ENCODE measurements around the gene GTPBP3. TPM values are rescaled to one million over a fixed set of nuclear protein-coding genes. Genes with fewer than 3 reads are reported as not detected.
"Not testable (repeated sequence)": the region's sequence is repeated elsewhere in the genome, so short reads cannot be mapped to it uniquely, and the experiment has no call there.

The GTPBP3 gene
- total RNA-seq, 2 experiments from 2014 or later = 30.9 to 41.3 TPM

- no peak overlapping the region for H3K27ac Mint-ChIP-seq
- H3K9me3 Mint-ChIP-seq = no peaks in the 10 kb centered on the region
- peaks cover 27% of the 10 kb centered on the region for H3K27me3 Mint-ChIP-seq
- POLR2A ChIA-PET = no interaction called here
- peaks cover 20% of the 10 kb centered on the region for H3K4me1 Mint-ChIP-seq
- DNase-seq = no peak
- H3K36me3 Mint-ChIP-seq (ENCODE audit: low read depth) = no peaks in the 10 kb centered on the region
- CTCF ChIA-PET = interaction anchor here (0.7 to 1.1 kb wide), 3 partner anchors 20 to 62 kb away, joined by 3 to 4 read pairs (median 3); no protein-coding TSS in a partner anchor
- H3K4me3 Mint-ChIP-seq = no peak overlapping the region
These were observed 10.0 kb downstream of the GTPBP3 start for GRCh38 chr19:17347361-17347760.

- POLR2A ChIA-PET = no interaction called here
- no peaks in the 10 kb centered on the region for H3K9me3 Mint-ChIP-seq
- no peak overlapping the region for H3K4me3 Mint-ChIP-seq
- no peak overlapping the region for H3K27ac Mint-ChIP-seq
- DNase-seq = no peak
- H3K36me3 Mint-ChIP-seq (ENCODE audit: low read depth) = no peaks in the 10 kb centered on the region
- peaks cover 20% of the 10 kb centered on the region for H3K4me1 Mint-ChIP-seq
- H3K27me3 Mint-ChIP-seq = peaks cover 27% of the 10 kb centered on the region
- CTCF ChIA-PET = interaction anchor here (1.7 kb wide), 1 partner anchor 38 kb away, joined by 3 read pairs; no protein-coding TSS in a partner anchor
These were observed 10.5 kb downstream of the GTPBP3 start for GRCh38 chr19:17347877-17348276.

GRCh38 chr19:17348700-17349099 lies 11.3 kb downstream of the GTPBP3 start:
- H3K27me3 Mint-ChIP-seq = peaks cover 31% of the 10 kb centered on the region
- CTCF ChIA-PET = interaction anchor here (1.7 kb wide), 1 partner anchor 37 kb away, joined by 3 read pairs; no protein-coding TSS in a partner anchor

GRCh38 chr19:17351815-17352435 lies 14.6 kb downstream of the GTPBP3 start:
- no peak for DNase-seq
- Mint-ChIP-seq H3K36me3 (ENCODE audit: low read depth) (no peaks in the 10 kb centered on the region), H3K4me1 (peaks cover 13% of the 10 kb centered on the region), H3K4me3 (no peak overlapping the region), H3K27me3 (peaks cover 32% of the 10 kb centered on the region), H3K9me3 (no peaks in the 10 kb centered on the region), H3K27ac (no peak overlapping the region)
- CTCF ChIA-PET = no interaction called here
- POLR2A ChIA-PET = no interaction called here

More at GRCh38 chr19:17348700-17349099, 11.3 kb downstream of the GTPBP3 start:
- Mint-ChIP-seq H3K27ac (no peak overlapping the region), H3K36me3 (ENCODE audit: low read depth) (no peaks in the 10 kb centered on the region), H3K9me3 (no peaks in the 10 kb centered on the region), H3K4me1 (peaks cover 20% of the 10 kb centered on the region), H3K4me3 (no peak overlapping the region)
- no peak for DNase-seq
- POLR2A ChIA-PET = no interaction called here

- peaks cover 29% of the 10 kb centered on the region for H3K27me3 Mint-ChIP-seq
- no peak overlapping the region for H3K4me3 Mint-ChIP-seq
- peaks cover 9% of the 10 kb centered on the region for H3K4me1 Mint-ChIP-seq
- H3K9me3 Mint-ChIP-seq = no peaks in the 10 kb centered on the region
- no peaks in the 10 kb centered on the region for H3K36me3 Mint-ChIP-seq (ENCODE audit: low read depth)
- H3K27ac Mint-ChIP-seq = no peak overlapping the region
- DNase-seq = no peak
- POLR2A ChIA-PET = no interaction called here
- CTCF ChIA-PET = no interaction called here
These were observed 15.4 kb downstream of the GTPBP3 start for GRCh38 chr19:17352608-17353280.

GRCh38 chr19:17353386-17353785 lies 16.0 kb downstream of the GTPBP3 start:
- ChIA-PET POLR2A (no interaction called here), CTCF (no interaction called here)
- Mint-ChIP-seq H3K27me3 (peaks cover 26% of the 10 kb centered on the region), H3K36me3 (ENCODE audit: low read depth) (no peaks in the 10 kb centered on the region), H3K27ac (no peak overlapping the region), H3K9me3 (no peaks in the 10 kb centered on the region), H3K4me1 (peaks cover 9% of the 10 kb centered on the region), H3K4me3 (no peak overlapping the region)
- no peak for DNase-seq

- POLR2A ChIA-PET = no interaction called here
- no peak overlapping the region for H3K4me3 Mint-ChIP-seq
- H3K4me1 Mint-ChIP-seq = no peaks in the 10 kb centered on the region
- H3K36me3 Mint-ChIP-seq (ENCODE audit: low read depth) = no peaks in the 10 kb centered on the region
- CTCF ChIA-PET = no interaction called here
- no peaks in the 10 kb centered on the region for H3K9me3 Mint-ChIP-seq
- peaks cover 4% of the 10 kb centered on the region for H3K27me3 Mint-ChIP-seq
- DNase-seq = no peak
- H3K27ac Mint-ChIP-seq = no peak overlapping the region
These were observed 19.8 kb downstream of the GTPBP3 start for GRCh38 chr19:17357078-17357666.

GRCh38 chr19:17357724-17358123 lies 20.4 kb downstream of the GTPBP3 start:
- POLR2A ChIA-PET = no interaction called here
- Mint-ChIP-seq H3K9me3 (no peaks in the 10 kb centered on the region), H3K36me3 (ENCODE audit: low read depth) (no peaks in the 10 kb centered on the region), H3K27me3 (peaks cover 7% of the 10 kb centered on the region), H3K27ac (no peak overlapping the region), H3K4me1 (no peaks in the 10 kb centered on the region), H3K4me3 (no peak overlapping the region)
- CTCF ChIA-PET = interaction anchor here (0.6 kb wide), 1 partner anchor 895 kb away, joined by 4 read pairs; no protein-coding TSS in a partner anchor
- no peak for DNase-seq

GRCh38 chr19:17358395-17358794 lies 21.0 kb downstream of the GTPBP3 start:
- Mint-ChIP-seq H3K36me3 (ENCODE audit: low read depth) (no peaks in the 10 kb centered on the region), H3K27me3 (peaks cover 5% of the 10 kb centered on the region), H3K4me1 (no peaks in the 10 kb centered on the region), H3K4me3 (no peak overlapping the region), H3K27ac (no peak overlapping the region), H3K9me3 (no peaks in the 10 kb centered on the region)
- ChIA-PET POLR2A (no interaction called here), CTCF (no interaction called here)
- DNase-seq = no peak

GRCh38 chr19:17359905-17360800 lies 22.8 kb downstream of the GTPBP3 start:
- Mint-ChIP-seq H3K9me3 (no peaks in the 10 kb centered on the region), H3K4me3 (no peak overlapping the region)

GRCh38 chr19:17363852-17364605 lies 26.7 kb downstream of the GTPBP3 start:
- H3K27me3 Mint-ChIP-seq; H3K4me1 Mint-ChIP-seq; CTCF ChIA-PET; H3K4me3 Mint-ChIP-seq; H3K36me3 Mint-ChIP-seq (ENCODE audit: low read depth); H3K27ac Mint-ChIP-seq; POLR2A ChIA-PET; DNase-seq; H3K9me3 Mint-ChIP-seq: not testable (repeated sequence)

More at GRCh38 chr19:17359905-17360800, 22.8 kb downstream of the GTPBP3 start:
- ChIA-PET CTCF (no interaction called here), POLR2A (no interaction called here)
- no peak overlapping the region for H3K27ac Mint-ChIP-seq
- peaks cover 2% of the 10 kb centered on the region for H3K27me3 Mint-ChIP-seq
- H3K4me1 Mint-ChIP-seq = no peaks in the 10 kb centered on the region
- H3K36me3 Mint-ChIP-seq (ENCODE audit: low read depth) = no peaks in the 10 kb centered on the region
- no peak for DNase-seq

- no peak overlapping the region for H3K27ac Mint-ChIP-seq
- H3K9me3 Mint-ChIP-seq = no peaks in the 10 kb centered on the region
- H3K4me1 Mint-ChIP-seq = peaks cover 4% of the 10 kb centered on the region
- CTCF ChIA-PET = interaction anchor here (0.9 to 2.4 kb wide), 4 partner anchors 11 to 29 kb away, joined by 3 to 11 read pairs (median 4); partner anchors contain the start of gene CCDC194
- POLR2A ChIA-PET = no interaction called here
- DNase-seq = no peak
- peaks cover 8% of the 10 kb centered on the region for H3K27me3 Mint-ChIP-seq
- no peak overlapping the region for H3K4me3 Mint-ChIP-seq
- no peaks in the 10 kb centered on the region for H3K36me3 Mint-ChIP-seq (ENCODE audit: low read depth)
These were observed 28.0 kb downstream of the GTPBP3 start for GRCh38 chr19:17365361-17365760.
